Neuronal stem cell (in vitro differentiated cells): ENCODE results near the gene C6orf89.
A peak's percentile ranks its signal among the peaks of the same experiment; 100 is the strongest.

Experiments used
- DNase-seq: peaks from one replicate; pipeline ENCODE4 v3.0.0-alpha.2; 2013; ENCODE audit warnings: low spot score
- H2AFZ ChIP-seq: one replicate; pipeline ENCODE4 v1.6.1; 2013; ENCODE audit warnings: mild to moderate bottlenecking, low read length, inconsistent platforms
- H2AK5ac ChIP-seq: 2 replicates; pipeline ENCODE4 v1.6.1; 2013; ENCODE audit warnings: low read depth, mild to moderate bottlenecking, inconsistent platforms, low read length, moderate library complexity, mixed read lengths
- H2BK120ac ChIP-seq: 2 replicates; pipeline ENCODE4 v1.6.1; 2013; ENCODE audit warnings: low read depth, mild to moderate bottlenecking, inconsistent platforms, low read length, moderate library complexity, mixed read lengths
- H2BK12ac ChIP-seq: one replicate; pipeline ENCODE4 v1.6.1; 2013; ENCODE audit warnings: low read length, inconsistent platforms
- H2BK15ac ChIP-seq: 2 replicates; pipeline ENCODE4 v1.6.1; 2013; ENCODE audit warnings: mild to moderate bottlenecking, low read length, inconsistent platforms, mixed read lengths
- H2BK5ac ChIP-seq: one replicate; pipeline ENCODE4 v1.6.1; 2013; ENCODE audit warnings: inconsistent platforms, mild to moderate bottlenecking, low read length, moderate library complexity
- H3K14ac ChIP-seq: one replicate; pipeline ENCODE4 v1.6.1; 2013; ENCODE audit warnings: low read length, inconsistent platforms
- H3K18ac ChIP-seq: 2 replicates; pipeline ENCODE4 v1.6.1; 2013; ENCODE audit warnings: low read length, inconsistent platforms
- H3K23ac ChIP-seq: 2 replicates; pipeline ENCODE4 v1.6.1; 2013; ENCODE audit warnings: low read depth, mild to moderate bottlenecking, mixed read lengths, low read length, inconsistent platforms; ENCODE audit not compliant: poor library complexity
- H3K27ac ChIP-seq: replicated peaks from 3 replicates; pipeline ENCODE4 v1.5.1; 2013; ENCODE audit warnings: low read length, inconsistent platforms
- H3K27me3 ChIP-seq, 3 experiments: 2 replicates each; pipeline ENCODE4 v1.6.1; 2013; ENCODE audit warnings: low read length in 3 of 3, mild to moderate bottlenecking in 2 of 3, inconsistent platforms in 1 of 3, low read depth in 1 of 3, mixed read lengths in 1 of 3, moderate library complexity in 1 of 3; ENCODE audit not compliant: control insufficient read depth in 3 of 3, insufficient read depth in 3 of 3
- H3K36me3 ChIP-seq, 2 donors: replicated peaks in 1 of 2; 2 replicates each; pipeline ENCODE4 v1.6.1; 2013; ENCODE audit warnings: low read length in 2 of 2; ENCODE audit not compliant: control insufficient read depth in 2 of 2, insufficient read depth in 2 of 2
- H3K4ac ChIP-seq: 2 replicates; pipeline ENCODE4 v1.6.1; 2013; ENCODE audit warnings: inconsistent platforms, mild to moderate bottlenecking, low read length, moderate library complexity
- H3K4me1 ChIP-seq, 2 donors: 1 replicate in 1 of 2; 2 replicates in 1 of 2; pipeline ENCODE4 v1.6.1; 2013; ENCODE audit warnings: low read length in 2 of 2, low read depth in 1 of 2; ENCODE audit not compliant: control insufficient read depth in 2 of 2, insufficient read depth in 1 of 2
- H3K4me2 ChIP-seq: one replicate; pipeline ENCODE4 v1.6.1; 2013; ENCODE audit warnings: mild to moderate bottlenecking, low read length, inconsistent platforms; ENCODE audit not compliant: insufficient read depth, poor library complexity, severe bottlenecking
- H3K4me3 ChIP-seq, 2 donors: 2 replicates each; pipeline ENCODE4 v1.5.1; 2013; ENCODE audit warnings: low read length in 2 of 2, mild to moderate bottlenecking in 2 of 2, inconsistent platforms in 1 of 2, moderate library complexity in 1 of 2
- H3K79me1 ChIP-seq: one replicate; pipeline ENCODE4 v1.6.1; 2013; ENCODE audit warnings: low read depth, mild to moderate bottlenecking, inconsistent platforms, low read length, moderate library complexity
- H3K9ac ChIP-seq: one replicate; pipeline ENCODE4 v1.6.1; 2013; ENCODE audit warnings: mild to moderate bottlenecking, low read depth, low read length, inconsistent platforms; ENCODE audit not compliant: poor library complexity
- H3K9me3 ChIP-seq, 2 donors: replicated peaks in 1 of 2; 2 replicates each; pipeline versions ENCODE3 to v1.6.1; 2013; ENCODE audit warnings: low read length in 2 of 2, mild to moderate bottlenecking in 2 of 2, inconsistent platforms in 1 of 2, low read depth in 1 of 2, mixed read lengths in 1 of 2, moderate library complexity in 1 of 2; ENCODE audit not compliant: control insufficient read depth in 2 of 2, insufficient read depth in 1 of 2
- H4K8ac ChIP-seq: one replicate; pipeline ENCODE4 v1.6.1; 2013; ENCODE audit warnings: low read depth, mild to moderate bottlenecking, inconsistent platforms, low read length, moderate library complexity
- H4K91ac ChIP-seq: one replicate; pipeline ENCODE4 v1.6.1; 2013; ENCODE audit warnings: low read length, low read depth, mild to moderate bottlenecking, inconsistent platforms; ENCODE audit not compliant: poor library complexity
- WGBS, 2 donors: extraction: QIAGEN DNeasy Blood & Tissue Kit; methylation state at CpG; one replicate each; pipeline ENCODE4 v1.1.7; 2013; ENCODE audit warnings: missing lambda C conversion rate in 2 of 2, mixed read lengths in 1 of 2; ENCODE audit not compliant: insufficient read length in 2 of 2, insufficient replicate concordance in 1 of 2; ENCODE audit errors: extremely low coverage in 2 of 2; 5-methylcytosine and 5-hydroxymethylcytosine counted together

Gene C6orf89

DNA sequence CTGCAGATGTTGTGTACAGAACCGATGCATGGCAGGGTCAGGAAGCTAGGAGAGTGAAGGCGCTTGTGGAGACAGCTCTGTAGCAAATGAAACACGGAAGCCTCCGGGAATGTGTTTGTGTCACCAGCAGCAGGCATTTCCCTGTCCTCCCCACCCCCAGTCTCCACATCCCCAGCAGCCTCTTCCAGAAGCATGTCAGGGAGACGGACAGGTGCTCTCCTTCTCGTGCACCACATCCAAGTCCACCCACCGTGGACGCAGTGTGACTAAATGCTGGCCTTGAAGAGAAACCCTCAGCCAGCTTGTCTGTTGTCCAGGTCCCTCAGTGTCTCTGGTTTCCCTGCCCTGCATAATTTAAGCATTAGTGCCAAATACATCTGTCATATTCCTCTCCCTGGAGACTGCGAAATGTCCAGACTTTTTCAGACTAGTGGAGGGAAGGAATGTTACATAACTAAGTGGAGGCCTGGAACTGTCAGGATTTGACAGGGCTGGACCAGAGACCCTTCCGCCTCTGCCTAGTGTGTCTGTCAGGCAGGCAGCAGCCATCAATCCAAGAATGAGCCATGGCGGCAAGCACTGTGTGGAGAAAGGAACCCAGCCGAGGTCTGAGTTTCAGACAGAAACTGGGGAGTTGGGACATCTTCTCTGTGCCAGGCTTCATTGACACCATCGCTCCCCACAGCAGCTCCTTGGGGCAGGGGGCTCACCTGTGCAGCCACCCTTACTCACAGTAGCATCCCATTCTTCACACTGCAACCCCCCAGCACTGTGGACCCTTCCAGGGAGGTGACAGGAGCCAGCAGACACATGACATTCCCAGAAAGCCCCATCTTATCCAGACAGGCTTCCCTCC is 42.2 kb downstream of the C6orf89 start:
- H4K91ac ChIP-seq: no peak overlapping the region
- no peak overlapping the region for H3K23ac ChIP-seq
- H3K27me3 ChIP-seq: no peaks in the 10 kb centered on the region
- no peak overlapping the region for H4K8ac ChIP-seq
- H3K4me3 ChIP-seq: no peak overlapping the region
- no peak overlapping the region for H2BK15ac ChIP-seq
- peaks cover 0 to 4% of the 10 kb centered on the region in 2 donors for H3K4me1 ChIP-seq
- WGBS, 2 donors: no CpG with 5 or more reads among the region's 13 CpGs
- no peak overlapping the region for H2AFZ ChIP-seq
- H3K18ac ChIP-seq: peak overlapping the region; percentile 25
- no peak overlapping the region for H3K4ac ChIP-seq
- H3K14ac ChIP-seq: no peak overlapping the region
- no peak overlapping the region for H2BK5ac ChIP-seq
- no peak overlapping the region for H2BK12ac ChIP-seq
- DNase-seq: no peak
- no peak overlapping the region for H3K4me2 ChIP-seq
- H3K9ac ChIP-seq: no peak overlapping the region
- H3K9me3 ChIP-seq: no peaks in the 10 kb centered on the region
- no peak overlapping the region for H2BK120ac ChIP-seq
- no peak overlapping the region for H3K27ac ChIP-seq
- H3K79me1 ChIP-seq: no peaks in the 10 kb centered on the region
- no peak overlapping the region for H2AK5ac ChIP-seq
- peaks cover 0 to 6% of the 10 kb centered on the region in 2 donors for H3K36me3 ChIP-seq

- DNase-seq: no peak
- no peak overlapping the region for H2BK5ac ChIP-seq
- no peak overlapping the region for H3K14ac ChIP-seq
- no peak overlapping the region for H3K23ac ChIP-seq
- WGBS, 2 donors: no CpG with 5 or more reads among the region's 7 CpGs
- H3K27me3 ChIP-seq: no peaks in the 10 kb centered on the region
- H2AK5ac ChIP-seq: no peak overlapping the region
- peaks cover 0 to 4% of the 10 kb centered on the region in 2 donors for H3K4me1 ChIP-seq
- no peak overlapping the region for H2BK120ac ChIP-seq
- H4K8ac ChIP-seq: no peak overlapping the region
- H3K9ac ChIP-seq: no peak overlapping the region
- H2AFZ ChIP-seq: no peak overlapping the region
- no peak overlapping the region for H3K4me2 ChIP-seq
- no peak overlapping the region for H3K4ac ChIP-seq
- no peak overlapping the region for H3K4me3 ChIP-seq
- H2BK12ac ChIP-seq: no peak overlapping the region
- H3K36me3 ChIP-seq: peaks cover 0 to 4% of the 10 kb centered on the region in 2 donors
- H3K9me3 ChIP-seq: no peaks in the 10 kb centered on the region
- no peak overlapping the region for H2BK15ac ChIP-seq
- no peak overlapping the region for H4K91ac ChIP-seq
- no peak overlapping the region for H3K27ac ChIP-seq
- no peaks in the 10 kb centered on the region for H3K79me1 ChIP-seq
- no peak overlapping the region for H3K18ac ChIP-seq
Measured at GRCh38 chr6:36928547-36928918, 42.8 kb downstream of the C6orf89 start.

- Histone ChIP-seq H3K18ac (peak overlapping the region; percentile 57), H3K4me2 (no peak overlapping the region), H3K27ac (no peak overlapping the region), H3K4me1 (peaks cover 0 to 4% of the 10 kb centered on the region in 2 donors), H3K4me3 (peak overlapping the region in 1 of 2 donors; percentile 44), H2BK12ac (no peak overlapping the region), H3K36me3 (no peaks in the 10 kb centered on the region), H3K27me3 (no peaks in the 10 kb centered on the region), H3K9ac (no peak overlapping the region), H3K9me3 (no peaks in the 10 kb centered on the region), H3K23ac (no peak overlapping the region), H2BK120ac (no peak overlapping the region), H2BK5ac (no peak overlapping the region), H3K4ac (no peak overlapping the region), H2AFZ (no peak overlapping the region), H4K8ac (no peak overlapping the region), H3K14ac (no peak overlapping the region), H2AK5ac (no peak overlapping the region), H3K79me1 (no peaks in the 10 kb centered on the region), H4K91ac (no peak overlapping the region), H2BK15ac (no peak overlapping the region)
- whole genome bisulfite sequencing, 2 donors: no CpG with 5 or more reads among the region's 10 CpGs
- no peak for DNase-seq
Measured at GRCh38 chr6:36929152-36929551, 43.4 kb downstream of the C6orf89 start.

DNA sequence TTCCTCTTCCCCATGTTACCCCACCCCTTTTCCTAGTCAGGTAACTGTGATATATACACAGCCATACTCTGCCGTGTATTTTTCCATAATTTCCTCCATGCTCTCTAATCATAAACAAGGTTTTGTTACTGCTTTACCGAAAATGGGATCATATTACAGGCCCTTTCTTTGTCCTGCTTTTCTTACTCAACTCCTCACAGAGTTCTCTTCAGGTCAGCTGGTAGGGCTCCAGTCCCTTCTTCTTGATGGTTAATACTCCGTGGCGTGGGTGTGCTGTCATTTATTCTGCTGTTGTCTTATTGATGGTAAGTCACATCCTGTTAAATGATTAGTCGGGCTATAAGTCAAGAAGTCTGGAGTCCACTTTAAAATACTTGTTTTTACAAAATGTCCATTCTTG is 43.9 kb downstream of the C6orf89 start:
- Histone ChIP-seq H3K79me1 (no peaks in the 10 kb centered on the region), H3K4me1 (peaks cover 0 to 4% of the 10 kb centered on the region in 2 donors), H2BK120ac (no peak overlapping the region), H3K23ac (no peak overlapping the region), H3K4me3 (no peak overlapping the region), H3K4me2 (no peak overlapping the region), H3K27me3 (no peaks in the 10 kb centered on the region), H3K4ac (no peak overlapping the region), H2AFZ (no peak overlapping the region), H3K9ac (no peak overlapping the region), H2AK5ac (no peak overlapping the region), H3K18ac (no peak overlapping the region), H2BK5ac (no peak overlapping the region), H2BK15ac (no peak overlapping the region), H3K27ac (no peak overlapping the region), H3K36me3 (no peaks in the 10 kb centered on the region), H4K8ac (no peak overlapping the region), H3K9me3 (no peaks in the 10 kb centered on the region), H3K14ac (no peak overlapping the region), H2BK12ac (no peak overlapping the region), H4K91ac (no peak overlapping the region)
- no peak for DNase-seq
- WGBS, 2 donors: no CpG with 5 or more reads among the region's 5 CpGs
